22Rv1 (cell line): ENCODE measurements around the gene IL1A.

ENCODE experiments used
- ZFX ChIP-seq: fragments of 450-650 bp; IDR thresholded peaks from 2 replicates; pipeline ENCODE4 v1.6.1; 2017; ENCODE audit warnings: antibody characterized with exemption, borderline replicate concordance
- TF ChIP-seq, protein P1 (sequence below): fragments of 450-650 bp; IDR thresholded peaks from 2 replicates; pipeline ENCODE4 v1.5.1; 2017; ENCODE audit warnings: mild to moderate bottlenecking

DNA sequence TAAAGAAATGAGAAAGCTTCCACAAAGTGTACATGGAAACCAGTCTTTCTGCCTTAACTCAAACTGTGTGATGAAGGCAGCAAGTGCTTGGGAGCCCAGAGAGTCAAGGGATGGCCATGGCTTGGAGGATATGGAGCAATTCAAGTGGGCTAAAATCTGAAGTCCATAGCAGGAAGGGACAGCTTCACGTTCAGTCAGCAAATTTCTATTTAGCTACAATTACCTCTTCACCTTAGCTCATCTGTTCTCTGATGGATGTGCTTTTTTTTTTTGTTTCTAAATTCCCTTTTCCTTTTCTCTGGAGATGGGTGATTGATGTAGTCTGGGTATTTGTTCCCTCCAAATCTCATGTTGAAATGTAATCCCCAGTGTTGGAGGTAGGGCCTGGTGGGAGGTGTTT, 4.9 kb upstream of the IL1A start:
- TF ChIP-seq, protein P1, sequence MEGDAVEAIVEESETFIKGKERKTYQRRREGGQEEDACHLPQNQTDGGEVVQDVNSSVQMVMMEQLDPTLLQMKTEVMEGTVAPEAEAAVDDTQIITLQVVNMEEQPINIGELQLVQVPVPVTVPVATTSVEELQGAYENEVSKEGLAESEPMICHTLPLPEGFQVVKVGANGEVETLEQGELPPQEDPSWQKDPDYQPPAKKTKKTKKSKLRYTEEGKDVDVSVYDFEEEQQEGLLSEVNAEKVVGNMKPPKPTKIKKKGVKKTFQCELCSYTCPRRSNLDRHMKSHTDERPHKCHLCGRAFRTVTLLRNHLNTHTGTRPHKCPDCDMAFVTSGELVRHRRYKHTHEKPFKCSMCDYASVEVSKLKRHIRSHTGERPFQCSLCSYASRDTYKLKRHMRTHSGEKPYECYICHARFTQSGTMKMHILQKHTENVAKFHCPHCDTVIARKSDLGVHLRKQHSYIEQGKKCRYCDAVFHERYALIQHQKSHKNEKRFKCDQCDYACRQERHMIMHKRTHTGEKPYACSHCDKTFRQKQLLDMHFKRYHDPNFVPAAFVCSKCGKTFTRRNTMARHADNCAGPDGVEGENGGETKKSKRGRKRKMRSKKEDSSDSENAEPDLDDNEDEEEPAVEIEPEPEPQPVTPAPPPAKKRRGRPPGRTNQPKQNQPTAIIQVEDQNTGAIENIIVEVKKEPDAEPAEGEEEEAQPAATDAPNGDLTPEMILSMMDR, result no peak
- TF ChIP-seq ZFX, result no peak
